Coronary artery (tissue), 2 donors: ENCODE data around the gene TSC1.
A peak's percentile ranks its signal among the peaks of the same experiment; 100 is the strongest.

Experiments used
- DNase-seq: peaks from one replicate; pipeline ENCODE4 v3.0.0-alpha.2; 2017; ENCODE audit warnings: low spot score
- H3K27ac ChIP-seq, 2 donors: fragments of 200-600 bp; sonication (generic); one replicate each; pipeline ENCODE4 v1.5.1; 2016 to 2019
- H3K4me3 ChIP-seq: fragments of 200-600 bp; sonication (generic); 2 replicates; pipeline ENCODE4 v1.5.1; 2016; ENCODE audit warnings: mild to moderate bottlenecking, moderate library complexity
- CTCF ChIP-seq: fragments of 200-600 bp; sonication (generic); IDR thresholded peaks from one replicate; pipeline ENCODE4 v1.5.1; 2019; ENCODE audit warnings: antibody characterized with exemption

TSC1 gene

DNA sequence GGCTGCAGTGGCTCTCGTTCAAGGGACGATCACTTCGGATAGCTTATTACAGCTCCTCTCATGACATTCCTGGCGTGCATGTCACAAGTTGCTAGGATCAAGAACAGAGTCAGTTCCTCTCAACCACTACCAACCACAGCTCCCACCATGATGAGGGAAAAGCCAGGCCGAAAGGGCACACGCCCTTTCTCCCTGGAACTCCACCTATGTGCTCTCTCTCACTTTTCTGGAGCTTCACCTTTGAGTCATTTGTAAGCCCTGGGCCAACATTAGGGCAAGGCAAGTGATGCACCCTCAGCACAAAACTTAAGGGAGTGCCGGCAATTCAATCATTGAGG, 64.1 kb downstream of the TSC1 start:
- Histone ChIP-seq H3K27ac (no peak overlapping the region), H3K4me3 (no peak overlapping the region)
- TF ChIP-seq CTCF = no peak
- no peak for DNase-seq

DNA sequence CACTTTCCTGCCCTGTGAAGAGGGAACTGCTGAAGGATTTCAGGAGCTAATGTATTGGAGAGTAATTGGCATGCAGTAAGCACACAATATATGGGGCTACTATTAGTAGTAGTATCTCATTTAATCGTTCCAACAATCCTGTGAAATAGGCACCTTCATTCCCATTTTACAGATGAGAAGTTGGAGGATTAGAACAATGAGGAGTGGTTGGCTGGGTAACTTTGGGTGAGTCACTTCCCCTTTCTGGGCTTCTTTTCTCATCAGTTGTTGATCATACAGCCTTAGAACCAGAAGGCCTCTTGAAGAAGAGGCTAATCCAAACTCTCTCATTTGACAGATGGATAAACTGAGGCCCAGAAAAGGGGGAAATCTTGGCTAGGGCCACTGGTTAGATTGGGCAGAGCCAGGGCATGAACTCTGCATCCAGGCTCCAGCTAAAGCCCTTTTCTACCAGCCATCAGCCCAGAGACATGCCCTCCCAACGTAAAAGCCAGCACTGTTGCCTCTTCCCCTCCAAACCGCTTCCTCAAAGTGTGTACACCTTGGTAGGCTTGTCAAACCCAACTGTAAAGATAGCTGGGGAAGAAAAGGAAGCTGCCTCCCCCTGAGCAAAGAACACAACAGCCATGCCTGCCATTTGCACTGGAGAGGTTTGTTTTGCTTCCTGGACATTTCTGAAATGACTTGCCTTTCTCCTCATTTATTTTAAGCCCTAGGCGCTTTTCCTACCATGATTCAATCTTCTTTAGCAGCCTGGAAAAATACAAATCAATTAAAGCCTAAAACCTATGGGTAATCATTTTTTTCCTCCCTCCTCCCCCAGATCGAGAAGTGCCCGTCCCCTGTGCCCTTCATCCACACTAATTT, 64.7 kb downstream of the TSC1 start:
- DNase-seq = no peak
- TF ChIP-seq CTCF = no peak
- Histone ChIP-seq H3K4me3 (peak overlapping the region; percentile 92), H3K27ac (peak overlapping the region; percentile 70 to 87)

GRCh38 chr9:132878695-132879456, 65.5 kb downstream of the TSC1 start, which contains the start of gene SPACA9:
SPACA9 (plus strand) TSS chr9:132878898; CDS start chr9:132883948, 5,050 bp downstream.
- Histone ChIP-seq H3K4me3 (peak within 1 kb of the TSS; percentile 92), H3K27ac (peak within 1 kb of the TSS; percentile 70 to 87)
- TF ChIP-seq CTCF = no peak
- peak; percentile 92 for DNase-seq

DNA sequence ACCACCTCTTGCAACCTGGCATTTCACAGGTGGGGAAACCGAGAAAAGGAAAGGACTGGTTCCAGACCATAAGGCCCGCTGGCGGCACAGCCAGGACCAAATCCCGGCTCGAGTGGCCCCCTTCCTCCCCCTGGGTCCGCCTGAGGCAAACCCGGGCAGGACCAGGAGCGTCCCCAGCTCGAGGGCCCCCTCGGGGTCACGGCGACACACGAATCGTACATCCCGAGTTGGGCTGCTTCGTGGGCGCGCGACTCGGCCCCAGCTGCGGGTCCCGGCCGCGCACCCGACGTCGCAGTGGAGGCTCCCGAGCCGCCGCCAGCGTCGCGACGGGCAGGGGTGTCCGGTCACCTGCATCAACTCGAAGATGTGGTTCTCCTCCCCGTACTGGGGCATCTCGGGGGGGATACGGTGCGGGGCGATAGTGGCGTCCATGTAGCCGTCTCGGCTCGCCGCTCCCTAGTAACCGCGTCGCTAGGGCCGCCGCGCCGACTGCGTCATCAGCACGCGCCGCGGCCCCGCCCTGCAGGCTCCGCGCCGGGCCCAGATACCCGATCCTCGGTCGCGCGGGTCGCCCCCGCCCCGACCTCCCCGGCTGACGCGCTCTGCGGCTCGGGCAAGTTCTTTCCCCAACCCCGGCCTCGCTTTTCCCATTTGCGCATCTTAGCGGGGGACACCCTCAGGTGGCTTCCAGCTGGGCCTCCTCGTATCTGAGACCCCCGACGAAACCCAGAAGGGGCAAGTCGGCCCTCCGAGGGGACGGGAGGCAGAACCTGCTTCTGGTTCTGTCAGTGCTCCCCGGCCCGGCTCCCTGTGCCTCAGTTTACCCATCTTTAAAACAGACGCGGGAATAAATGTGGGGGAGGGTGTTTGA, 66.4 kb downstream of the TSC1 start, which contains the start of gene AK8:
Gene AK8 (minus strand): TSS at position 461 of the 871 bp plus-strand sequence. CDS start 29 bp downstream, at position 432.
- Histone ChIP-seq H3K27ac (peak within 1 kb of the TSS; percentile 70 to 87), H3K4me3 (peak within 1 kb of the TSS; percentile 92)
- peak; percentile 82 for DNase-seq
- no peak for TF ChIP-seq CTCF

- peak overlapping the region; percentile 92 for H3K4me3 ChIP-seq
- DNase-seq = no peak
- no peak for TF ChIP-seq CTCF
- peak overlapping the region; percentile 70 to 87 for H3K27ac ChIP-seq
These were observed 67.0 kb downstream of the TSC1 start for GRCh38 chr9:132877458-132877823.

GRCh38 chr9:132876849-132877248, 67.6 kb downstream of the TSC1 start:
- no peak for TF ChIP-seq CTCF
- no peak for DNase-seq
- no peak overlapping the region for H3K27ac ChIP-seq
- no peak overlapping the region for H3K4me3 ChIP-seq
